ENCODE results near the gene SMIM7.

The SMIM7 gene

GRCh38 chr19:16599655-16600346 lies 60.1 kb downstream of the SMIM7 start:
- Histone ChIP-seq H4K8ac (ENCODE audit: low read depth, low read length) (no peak overlapping the region), H3K9ac (ENCODE audit: low read length) (no peak overlapping the region), H3K79me1 (ENCODE audit: low read length) (peaks cover 63% of the 10 kb centered on the region), H2BK5ac (ENCODE audit: low read length) (no peak overlapping the region), H3K4me1 (ENCODE audit: control insufficient read depth, low read depth, low read length) (no peaks in the 10 kb centered on the region), H2AK5ac (ENCODE audit: low read length) (no peak overlapping the region), H2BK120ac (ENCODE audit: low read depth, low read length) (no peak overlapping the region), H3K27ac (ENCODE audit: low read depth, low read length) (no peak overlapping the region), H3K79me2 (ENCODE audit: control insufficient read depth, insufficient read depth, low read length) (peaks cover 70% of the 10 kb centered on the region), H3K36me3 (ENCODE audit: control insufficient read depth, insufficient read depth, low read length) (no peaks in the 10 kb centered on the region), H4K5ac (ENCODE audit: low read length) (no peak overlapping the region), H3K56ac (ENCODE audit: low read length) (no peak overlapping the region), H2BK15ac (replicated peaks; ENCODE audit: low read depth) (no peak overlapping the region), H3K4ac (ENCODE audit: low read depth, low read length) (no peak overlapping the region), H3K18ac (ENCODE audit: low read length) (no peak overlapping the region), H3K4me2 (ENCODE audit: low read length) (no peak overlapping the region), H3K4me3 (ENCODE audit: low read length) (no peak overlapping the region), H3K27me3 (ENCODE audit: insufficient read depth, low read length, poor library complexity) (no peaks in the 10 kb centered on the region), H3K23ac (ENCODE audit: low read length) (no peak overlapping the region)
- DNase-seq: no peak
- no CpG with 5 or more reads among the region's 6 CpGs for WGBS (ENCODE audit: extremely low coverage, insufficient coverage, low lambda C conversion rate)

- no peak overlapping the region for H3K4me3 ChIP-seq (ENCODE audit: low read length)
- H4K5ac ChIP-seq (ENCODE audit: low read length): no peak overlapping the region
- H3K4me1 ChIP-seq (ENCODE audit: control insufficient read depth, low read depth, low read length): no peaks in the 10 kb centered on the region
- H2BK15ac ChIP-seq (replicated peaks; ENCODE audit: low read depth): no peak overlapping the region
- no peak overlapping the region for H3K56ac ChIP-seq (ENCODE audit: low read length)
- no peak overlapping the region for H2BK5ac ChIP-seq (ENCODE audit: low read length)
- H4K8ac ChIP-seq (ENCODE audit: low read depth, low read length): no peak overlapping the region
- no peaks in the 10 kb centered on the region for H3K36me3 ChIP-seq (ENCODE audit: control insufficient read depth, insufficient read depth, low read length)
- H3K79me2 ChIP-seq (ENCODE audit: control insufficient read depth, insufficient read depth, low read length): peaks cover 71% of the 10 kb centered on the region
- WGBS (ENCODE audit: extremely low coverage, insufficient coverage, low lambda C conversion rate): no CpG with 5 or more reads among the region's 4 CpGs
- H3K9ac ChIP-seq (ENCODE audit: low read length): no peak overlapping the region
- H3K18ac ChIP-seq (ENCODE audit: low read length): no peak overlapping the region
- H3K27ac ChIP-seq (ENCODE audit: low read depth, low read length): no peak overlapping the region
- H3K4ac ChIP-seq (ENCODE audit: low read depth, low read length): no peak overlapping the region
- no peak overlapping the region for H2BK120ac ChIP-seq (ENCODE audit: low read depth, low read length)
- no peaks in the 10 kb centered on the region for H3K27me3 ChIP-seq (ENCODE audit: insufficient read depth, low read length, poor library complexity)
- H3K79me1 ChIP-seq (ENCODE audit: low read length): peaks cover 64% of the 10 kb centered on the region
- H3K23ac ChIP-seq (ENCODE audit: low read length): no peak overlapping the region
- no peak overlapping the region for H3K4me2 ChIP-seq (ENCODE audit: low read length)
- DNase-seq: no peak
- no peak overlapping the region for H2AK5ac ChIP-seq (ENCODE audit: low read length)
Measured at GRCh38 chr19:16598848-16599247, 61.1 kb downstream of the SMIM7 start.

- Histone ChIP-seq H3K4ac (ENCODE audit: low read depth, low read length) (no peak overlapping the region), H3K36me3 (ENCODE audit: control insufficient read depth, insufficient read depth, low read length) (no peaks in the 10 kb centered on the region), H4K8ac (ENCODE audit: low read depth, low read length) (no peak overlapping the region), H2BK5ac (ENCODE audit: low read length) (no peak overlapping the region), H3K27ac (ENCODE audit: low read depth, low read length) (no peak overlapping the region), H2AK5ac (ENCODE audit: low read length) (no peak overlapping the region), H3K4me1 (ENCODE audit: control insufficient read depth, low read depth, low read length) (peaks cover 6% of the 10 kb centered on the region), H3K79me1 (ENCODE audit: low read length) (peaks cover 68% of the 10 kb centered on the region), H2BK15ac (replicated peaks; ENCODE audit: low read depth) (no peak overlapping the region), H3K4me3 (ENCODE audit: low read length) (no peak overlapping the region), H3K27me3 (ENCODE audit: insufficient read depth, low read length, poor library complexity) (no peaks in the 10 kb centered on the region), H2BK120ac (ENCODE audit: low read depth, low read length) (no peak overlapping the region), H3K18ac (ENCODE audit: low read length) (no peak overlapping the region), H3K9ac (ENCODE audit: low read length) (no peak overlapping the region), H3K79me2 (ENCODE audit: control insufficient read depth, insufficient read depth, low read length) (peaks cover 75% of the 10 kb centered on the region), H3K4me2 (ENCODE audit: low read length) (no peak overlapping the region), H3K23ac (ENCODE audit: low read length) (no peak overlapping the region), H4K5ac (ENCODE audit: low read length) (no peak overlapping the region), H3K56ac (ENCODE audit: low read length) (no peak overlapping the region)
- no peak for DNase-seq
- WGBS (ENCODE audit: extremely low coverage, insufficient coverage, low lambda C conversion rate): no CpG with 5 or more reads among the region's 9 CpGs
Measured at GRCh38 chr19:16596399-16596798, 63.5 kb downstream of the SMIM7 start.

Measured in mesendoderm (in vitro differentiated cells).